HG03060 (cell line): Measurements from ENCODE around the gene UBE2L5.

ENCODE experiments used
- ATAC-seq: cut with Tn5 transposase; IDR thresholded peaks from one replicate; pipeline ENCODE4 v1.9.1; 2021; ENCODE audit warnings: low read depth, moderate number of reproducible peaks; ENCODE audit not compliant: unreplicated experiment

Gene UBE2L5

DNA sequence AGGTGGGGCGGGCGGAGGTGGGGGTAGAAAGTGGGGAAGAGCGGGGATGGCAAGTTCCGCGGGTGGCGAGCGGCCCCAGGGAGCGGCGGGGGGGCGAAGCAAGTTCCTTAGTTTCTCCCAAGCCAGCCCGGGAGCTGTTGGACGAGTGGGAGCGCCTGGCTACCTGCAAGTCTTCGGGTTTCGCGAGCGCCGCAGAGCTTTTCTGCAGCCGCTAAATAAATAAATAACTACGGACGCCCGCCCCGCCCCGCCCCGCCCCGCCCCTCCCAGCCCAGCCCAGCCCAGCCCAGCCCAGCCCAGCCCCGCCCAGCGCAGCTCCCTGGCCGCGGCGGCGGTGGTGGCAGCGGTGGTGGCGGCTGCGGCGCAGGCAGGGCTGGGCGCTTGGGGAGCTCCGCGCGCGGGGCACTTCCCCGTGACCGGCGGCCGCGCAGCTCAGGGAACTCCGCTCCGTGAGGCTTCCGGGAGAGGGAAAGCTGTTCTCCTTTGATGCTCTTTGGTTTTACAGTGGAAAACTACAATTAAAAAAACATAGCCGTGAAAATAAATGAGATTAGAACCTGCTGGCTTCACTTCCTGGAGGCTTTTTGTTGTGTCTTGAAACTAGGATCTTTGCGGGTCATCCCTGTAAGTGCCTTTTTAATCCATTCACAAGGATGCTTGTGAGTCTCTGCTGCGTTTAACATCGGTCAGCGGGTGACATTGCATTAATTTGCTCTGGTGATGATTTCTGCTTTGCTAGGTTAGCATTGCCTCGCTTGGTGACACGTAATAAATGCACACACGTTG, at the start of gene UBE2L5:
Gene UBE2L5 (plus strand): TSS at position 440 of the 786 bp plus-strand sequence. CDS start 5,498 bp downstream, outside the sequence.
- ATAC-seq, result no peak

DNA sequence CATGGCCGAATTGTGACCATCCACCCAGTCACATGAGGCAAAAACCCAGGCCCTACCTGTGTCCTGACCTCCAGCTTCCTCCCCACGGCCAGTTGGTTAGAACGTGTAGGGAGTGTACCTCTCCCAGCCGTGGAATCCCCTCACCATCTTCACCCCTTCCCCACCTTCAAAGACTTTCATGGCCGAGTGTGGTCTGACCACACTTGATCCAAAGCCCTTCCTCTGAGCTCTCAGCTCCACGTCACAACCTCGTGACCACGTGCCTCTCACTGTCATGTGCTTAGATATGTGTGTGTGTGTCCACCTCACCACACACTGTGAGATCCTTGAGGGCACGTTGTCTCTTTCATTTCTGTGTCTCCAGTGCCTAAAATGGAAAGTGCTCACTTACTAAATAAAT, 48.6 kb upstream of the UBE2L5 start:
- ATAC-seq, result peak; percentile 21

DNA sequence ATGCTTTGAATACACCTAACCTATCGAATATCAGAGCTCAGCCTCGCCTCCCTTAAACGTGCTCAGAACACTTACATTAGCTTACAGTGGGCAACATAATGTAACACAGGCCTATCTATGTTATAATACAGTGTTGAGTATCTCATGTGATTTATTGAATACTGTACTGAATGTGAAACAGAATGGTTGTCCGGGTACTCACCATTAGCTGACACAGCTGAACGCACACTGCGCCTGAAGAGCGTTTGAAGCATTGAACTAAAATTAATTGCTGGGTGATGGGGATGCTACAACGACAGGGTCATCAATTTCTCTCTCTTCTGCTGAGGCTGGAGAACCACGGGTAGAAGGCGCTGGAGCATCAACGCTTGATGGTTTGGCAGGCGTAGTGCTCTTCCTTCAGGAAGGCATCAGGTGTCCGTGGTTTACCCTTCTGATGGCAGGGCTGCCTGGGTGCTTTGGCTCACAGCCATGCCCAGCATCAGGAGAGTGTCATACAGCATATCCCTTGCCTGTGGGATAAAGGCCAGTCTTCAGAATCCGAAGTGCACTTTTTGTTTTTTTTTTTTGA, 46.9 kb upstream of the UBE2L5 start:
- no peak for ATAC-seq

DNA sequence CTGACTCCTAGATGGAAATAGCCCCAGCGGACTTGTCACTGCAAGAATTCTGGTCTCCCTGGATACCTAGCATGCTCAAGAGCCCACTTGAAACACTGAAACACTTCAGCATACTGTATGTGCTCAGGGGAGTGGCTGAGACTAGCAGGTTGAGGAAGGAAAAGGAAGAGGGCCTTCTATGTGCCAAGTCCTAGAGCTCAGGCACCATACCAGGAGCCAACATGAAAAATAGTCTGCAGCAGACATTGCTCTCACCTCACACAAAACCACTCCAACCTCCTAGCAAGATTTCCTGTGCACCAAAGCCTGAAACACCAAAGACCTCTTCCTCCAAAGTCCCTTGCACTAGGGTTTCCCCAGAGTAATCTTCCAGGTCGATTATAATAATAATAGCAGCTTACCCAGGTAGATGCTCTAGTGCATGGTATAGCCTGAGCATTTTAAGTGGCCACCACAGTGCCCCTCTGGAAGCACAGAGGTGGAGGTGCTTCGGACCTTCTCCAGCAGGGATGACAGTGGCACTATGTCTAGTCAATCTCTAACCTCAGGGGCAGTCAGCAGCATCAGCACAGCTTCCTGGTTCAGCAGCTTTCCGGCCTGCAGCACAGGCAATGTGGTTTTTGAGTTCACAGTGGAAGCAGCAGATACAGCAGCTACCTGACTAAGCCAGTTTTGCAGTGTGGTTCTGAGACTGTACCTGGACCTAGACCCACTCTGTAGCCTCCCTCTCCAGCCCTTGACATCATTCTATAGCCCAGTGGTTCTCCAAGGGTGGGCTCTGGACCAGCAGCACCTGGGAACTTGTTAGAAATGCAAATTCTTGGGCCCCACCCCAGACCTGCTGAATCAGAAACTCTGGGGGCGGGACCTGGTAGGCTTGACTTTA, 45.6 kb upstream of the UBE2L5 start:
- no peak for ATAC-seq

DNA sequence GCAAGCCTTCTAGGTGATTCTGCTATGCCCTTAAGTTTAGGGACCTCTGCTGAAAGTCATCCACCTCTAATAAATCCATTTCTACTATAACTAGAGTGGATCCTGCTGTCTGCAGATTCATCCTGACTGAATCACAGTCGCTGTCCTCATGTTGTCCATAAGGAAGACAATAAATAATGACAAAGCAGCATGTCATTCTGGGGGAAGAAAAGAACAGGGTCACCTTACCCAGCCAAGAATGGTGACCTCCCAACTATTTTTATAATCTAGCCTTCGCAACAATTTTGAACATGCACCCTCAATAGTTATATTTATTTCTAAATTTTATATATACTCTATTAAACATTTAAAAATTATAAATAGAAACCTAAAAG, 45.0 kb upstream of the UBE2L5 start:
- ATAC-seq, result no peak

DNA sequence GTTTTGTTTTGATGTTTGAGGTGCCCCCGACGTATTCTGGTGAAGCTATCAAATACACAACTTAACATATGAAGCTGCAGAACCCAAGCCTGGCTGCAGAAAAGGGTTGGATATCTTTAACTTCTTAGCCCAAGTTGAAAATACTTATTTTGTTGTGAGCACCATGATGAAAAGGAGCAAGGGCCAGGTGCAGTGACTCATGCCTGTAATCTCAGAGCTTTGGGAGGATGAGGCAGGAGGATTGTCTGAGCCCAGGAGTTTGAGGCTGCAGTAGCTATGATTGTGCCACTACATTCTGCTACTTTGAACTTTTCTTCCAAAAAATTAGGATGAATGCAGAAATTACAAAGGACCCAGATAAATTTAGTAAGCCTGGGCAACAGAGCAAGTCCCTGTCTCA, 44.1 kb upstream of the UBE2L5 start:
- no peak for ATAC-seq

DNA sequence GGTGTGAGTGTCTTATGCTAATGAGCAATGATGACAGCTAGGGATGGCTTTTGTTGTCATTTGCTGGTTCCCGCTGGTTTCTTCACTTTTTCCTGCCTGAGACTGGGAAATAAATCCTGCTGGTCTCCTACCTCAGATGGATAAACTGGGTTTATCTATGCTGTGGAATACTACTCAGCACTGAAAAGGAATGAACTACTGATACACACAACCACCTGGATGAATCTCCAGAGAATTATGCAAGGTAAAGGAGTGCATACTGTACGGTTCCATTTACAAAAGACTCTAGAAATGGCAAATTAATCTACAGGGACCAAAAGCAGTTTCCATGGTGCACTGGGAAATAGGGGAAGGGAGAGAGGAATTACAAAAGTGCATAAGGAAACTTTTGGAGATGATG, 41.2 kb upstream of the UBE2L5 start:
- no peak for ATAC-seq

DNA sequence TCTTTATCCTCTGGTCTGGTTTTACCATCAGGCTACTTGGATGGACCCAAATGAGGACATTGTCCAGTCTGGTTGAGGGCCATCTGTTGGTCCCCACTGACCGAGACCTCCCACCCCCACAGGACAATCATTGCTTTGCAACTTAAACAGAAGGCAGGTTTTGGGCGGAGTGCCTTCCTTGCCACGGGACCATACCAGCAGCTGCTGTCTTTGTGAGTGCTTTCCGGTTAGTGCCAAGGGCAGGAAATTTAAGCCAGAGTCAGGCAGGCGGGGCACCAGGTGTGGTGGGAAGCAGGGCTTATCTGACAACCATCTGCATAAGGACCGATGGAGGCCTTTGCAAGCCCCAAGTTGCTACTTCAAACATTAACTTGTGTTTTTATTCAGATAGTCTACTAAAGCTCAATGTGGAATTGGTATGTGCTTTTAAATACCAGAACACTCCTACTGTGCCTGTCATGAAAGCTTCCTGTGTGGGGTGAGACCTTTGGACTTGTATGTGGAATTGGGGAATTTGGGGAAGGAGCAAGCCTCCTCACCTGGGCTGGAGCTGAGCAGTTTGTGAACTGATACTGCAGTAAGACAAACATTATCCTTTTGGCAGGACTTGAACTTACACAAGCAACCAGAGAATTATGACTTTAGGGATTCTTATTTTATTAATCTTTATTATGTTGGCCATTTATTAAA, 39.3 kb upstream of the UBE2L5 start:
- no peak for ATAC-seq

DNA sequence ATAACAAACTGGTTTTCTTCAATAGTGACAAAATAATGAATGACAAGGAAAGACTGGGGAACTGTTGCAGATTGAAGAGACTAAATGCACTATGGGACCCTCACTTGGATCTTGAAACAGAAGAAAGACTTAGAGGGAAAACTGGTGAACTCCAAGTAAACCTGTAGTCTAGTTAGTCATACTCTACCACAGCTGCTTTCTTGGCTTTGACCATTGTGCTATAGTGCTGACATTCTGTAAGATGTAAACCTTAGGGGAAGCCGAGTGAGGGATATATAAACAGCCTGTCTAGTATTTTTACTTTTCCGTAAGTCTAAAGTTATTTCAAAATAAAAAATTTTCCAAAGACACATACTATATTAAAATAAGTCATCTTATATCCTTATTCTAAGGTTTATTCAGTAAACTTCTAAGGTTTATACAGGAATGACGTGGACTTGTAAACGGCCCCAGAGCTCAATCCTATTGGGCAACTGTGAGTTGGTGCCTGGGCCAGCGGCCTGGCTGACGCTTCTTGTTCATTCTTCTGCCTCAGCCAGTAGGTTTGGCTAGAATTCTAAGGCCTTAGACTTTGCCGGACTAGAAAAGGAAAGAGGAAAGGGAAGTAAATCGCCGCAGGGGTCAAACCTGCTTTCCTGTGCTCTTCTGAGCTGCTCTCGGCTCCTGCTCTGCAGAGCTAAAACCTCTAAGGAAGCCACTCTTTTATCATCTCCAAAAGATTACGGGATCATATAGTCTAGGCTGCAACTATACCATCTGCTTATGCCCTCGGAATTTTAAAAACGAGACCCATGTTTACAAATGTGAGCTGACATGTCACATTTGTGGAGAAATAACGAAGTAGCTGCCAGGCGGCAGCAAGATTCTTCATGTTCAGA, 33.6 kb upstream of the UBE2L5 start:
- ATAC-seq, result no peak

DNA sequence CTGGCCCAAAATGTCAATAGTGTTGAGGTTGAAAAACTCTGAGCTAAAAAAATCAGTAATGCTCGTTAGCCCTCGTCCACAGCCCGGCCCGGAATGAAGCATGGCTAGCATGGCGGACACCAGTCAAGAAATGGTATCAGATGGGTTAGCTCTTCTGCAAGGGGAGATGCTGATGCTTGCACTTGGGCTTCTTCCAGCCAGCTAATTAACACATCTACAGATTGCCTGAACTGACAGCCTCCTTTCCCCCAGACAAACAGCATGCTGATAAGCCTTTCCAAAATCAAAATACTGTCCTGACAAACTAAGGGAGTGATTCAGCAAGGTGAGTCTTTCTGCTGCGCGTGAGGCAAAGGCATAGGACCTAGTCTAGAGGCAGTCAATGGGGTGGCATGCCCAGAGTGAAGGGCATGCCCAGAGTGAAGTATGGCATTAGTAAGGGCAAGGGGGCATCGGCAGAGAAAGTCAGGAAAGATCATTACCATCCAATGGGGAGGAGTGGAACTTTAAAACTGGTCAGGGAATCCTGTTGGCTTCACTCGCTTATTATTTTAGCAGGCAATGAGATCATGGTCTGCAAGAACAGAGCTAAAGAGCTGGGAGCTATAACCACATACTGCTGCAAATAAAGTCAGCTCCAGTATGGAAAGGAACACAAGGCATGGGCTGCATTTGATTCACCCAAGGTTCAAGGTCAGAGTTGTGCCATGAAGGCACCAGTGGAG, 30.2 kb upstream of the UBE2L5 start:
- ATAC-seq, result no peak

DNA sequence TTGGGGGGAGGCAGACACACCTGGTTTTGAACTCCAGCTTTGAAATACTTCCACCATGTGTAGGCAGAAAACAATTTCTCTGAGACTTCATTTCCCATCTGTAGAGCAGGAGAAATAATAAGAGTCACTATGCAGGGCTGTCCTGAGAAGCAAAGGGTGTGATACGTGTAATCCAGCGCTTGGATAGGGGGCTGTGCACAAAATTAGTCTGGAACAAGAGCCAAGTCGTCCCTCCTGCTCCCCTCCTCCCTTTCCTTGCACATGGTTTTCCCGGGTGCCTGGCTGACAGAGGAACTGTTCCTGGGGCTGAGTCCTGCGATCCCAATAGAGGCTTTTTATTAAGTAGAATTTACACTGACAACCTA, 29.6 kb upstream of the UBE2L5 start:
- ATAC-seq, result no peak

DNA sequence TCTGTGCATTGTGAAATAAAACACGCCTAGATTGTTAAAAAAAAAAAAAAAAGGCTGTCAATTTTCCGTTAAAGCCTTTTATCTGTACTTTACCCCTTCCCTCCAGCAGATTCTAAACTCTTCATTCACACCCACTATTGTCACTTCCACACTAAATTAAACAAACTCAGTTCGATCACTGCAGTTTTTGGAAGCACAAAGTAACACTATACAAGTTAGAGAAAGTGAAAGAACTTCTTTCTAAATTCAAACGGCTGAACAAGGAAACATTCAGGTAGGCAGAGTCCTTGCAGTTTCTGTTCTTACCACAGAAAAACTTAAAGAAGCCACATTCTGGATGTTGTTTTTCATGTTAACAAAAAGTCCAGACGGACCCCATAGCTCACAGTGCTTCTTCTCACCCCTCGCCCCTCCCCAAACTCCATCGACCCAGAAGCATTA, 27.5 kb upstream of the UBE2L5 start:
- peak; percentile 43 for ATAC-seq

DNA sequence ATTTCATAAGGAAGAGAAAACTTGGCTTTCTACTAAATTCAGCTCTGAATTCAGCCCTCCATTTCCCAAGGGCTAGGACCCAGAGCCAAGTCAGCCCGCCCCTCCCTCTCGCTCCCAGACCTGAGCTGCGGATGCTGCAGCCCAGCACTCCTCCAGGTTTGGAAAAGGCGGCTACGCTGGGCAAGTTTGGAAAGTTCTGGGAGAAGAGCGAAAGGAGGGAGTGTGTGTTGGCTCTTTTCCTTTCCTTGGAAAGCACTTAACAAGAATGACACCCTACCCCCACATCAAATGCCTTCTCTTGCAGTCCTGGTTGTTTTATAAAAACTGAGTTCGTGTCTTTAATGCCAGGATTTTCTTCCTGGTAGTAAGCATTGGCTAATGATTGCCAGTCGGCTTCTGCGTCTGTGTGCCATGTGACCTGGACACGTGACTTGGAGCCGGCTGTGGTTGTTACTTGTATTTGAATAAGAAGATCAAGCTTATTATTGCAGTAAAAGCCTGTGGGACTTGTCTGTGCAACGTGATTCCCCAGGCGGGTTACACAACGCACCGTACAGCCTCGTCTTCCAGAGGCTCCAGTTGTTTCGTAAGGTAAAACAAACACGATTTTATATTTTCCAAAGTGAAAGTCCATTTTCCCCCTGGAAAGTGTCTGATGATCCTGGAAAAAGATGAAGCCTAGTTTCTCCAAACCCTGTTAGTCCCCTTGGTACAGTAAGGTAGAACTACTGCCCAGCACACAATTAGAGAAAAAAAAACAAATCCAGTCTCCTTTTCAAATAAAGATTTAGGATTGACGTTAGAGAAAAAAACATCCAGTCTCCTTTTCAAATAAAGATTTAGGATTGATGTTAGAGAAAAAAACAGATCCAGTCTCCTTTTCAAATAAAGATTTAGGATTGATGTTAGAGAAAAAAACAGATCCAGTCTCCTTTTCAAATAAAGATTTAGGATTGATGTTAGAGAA, 26.8 kb upstream of the UBE2L5 start:
- no peak for ATAC-seq

DNA sequence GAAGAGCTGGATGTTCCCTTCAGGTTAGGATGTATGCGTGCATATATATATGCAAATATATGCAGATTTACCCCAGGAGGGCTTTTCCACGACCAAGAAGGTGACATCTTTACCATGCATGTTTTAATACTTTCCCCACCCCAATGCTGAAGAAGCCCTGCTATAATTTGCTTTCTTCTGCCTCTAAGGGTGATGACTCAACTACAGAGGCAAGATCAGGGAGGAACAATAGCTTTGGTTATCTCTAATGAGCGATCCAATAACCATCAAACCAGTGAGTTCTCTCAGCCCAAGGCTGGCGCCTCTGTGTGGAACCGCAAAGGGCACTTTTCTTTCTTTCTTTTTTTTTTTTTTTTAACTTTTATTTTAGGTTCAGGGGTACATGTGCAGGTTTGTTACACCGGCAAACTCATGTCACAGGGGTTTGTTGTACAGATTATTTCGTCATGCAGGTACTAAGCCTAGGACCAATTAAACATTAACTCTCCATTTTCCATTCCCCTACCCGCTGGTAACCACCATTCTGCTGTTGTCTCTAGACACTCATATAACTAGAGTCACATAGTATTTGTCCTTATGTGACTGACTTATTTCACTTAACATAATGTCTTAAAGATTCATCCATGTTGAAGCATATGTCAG, 25.7 kb upstream of the UBE2L5 start:
- no peak for ATAC-seq

DNA sequence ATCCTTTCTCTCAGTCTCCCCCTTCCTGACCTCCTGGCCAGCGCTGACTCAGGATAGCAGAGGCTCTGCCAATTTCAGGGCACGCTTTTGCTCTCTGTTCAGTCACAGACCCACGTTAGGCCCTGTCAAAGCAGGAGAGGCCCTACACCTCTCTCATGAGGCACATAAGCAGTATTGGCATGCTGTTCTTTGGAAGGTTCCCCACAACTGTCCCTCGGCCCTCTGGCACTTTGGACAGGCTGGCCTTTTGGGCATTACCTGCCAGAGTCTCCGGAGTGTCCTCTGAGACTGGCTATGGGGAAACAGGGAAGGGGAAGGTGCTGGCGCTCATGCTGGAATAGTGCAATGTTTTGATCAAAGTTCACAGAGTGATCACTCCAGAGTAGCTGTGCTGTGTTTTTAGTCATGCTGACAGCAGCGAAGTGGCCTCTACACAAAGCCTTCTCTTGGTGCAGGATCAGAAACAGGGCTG, 23.7 kb upstream of the UBE2L5 start:
- ATAC-seq, result no peak

DNA sequence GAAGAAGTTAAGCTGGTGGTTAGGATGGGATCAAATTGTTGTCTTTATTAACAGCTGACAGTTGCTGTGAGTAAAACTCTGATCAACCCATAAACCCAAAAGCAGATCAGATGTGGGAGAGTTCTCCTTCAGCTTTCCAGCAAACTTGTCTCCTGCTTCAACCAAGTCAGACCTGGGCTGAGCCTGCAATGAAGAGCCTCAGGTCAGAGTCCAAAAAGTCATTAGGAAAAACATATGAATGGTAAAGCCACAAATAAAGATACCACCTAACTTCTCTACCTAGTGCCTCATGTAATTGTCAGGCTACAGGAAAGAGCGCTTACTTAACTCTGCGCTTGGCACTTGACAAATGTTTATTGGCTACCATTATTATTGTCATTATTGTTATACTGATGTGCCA, 21.9 kb upstream of the UBE2L5 start:
- no peak for ATAC-seq

DNA sequence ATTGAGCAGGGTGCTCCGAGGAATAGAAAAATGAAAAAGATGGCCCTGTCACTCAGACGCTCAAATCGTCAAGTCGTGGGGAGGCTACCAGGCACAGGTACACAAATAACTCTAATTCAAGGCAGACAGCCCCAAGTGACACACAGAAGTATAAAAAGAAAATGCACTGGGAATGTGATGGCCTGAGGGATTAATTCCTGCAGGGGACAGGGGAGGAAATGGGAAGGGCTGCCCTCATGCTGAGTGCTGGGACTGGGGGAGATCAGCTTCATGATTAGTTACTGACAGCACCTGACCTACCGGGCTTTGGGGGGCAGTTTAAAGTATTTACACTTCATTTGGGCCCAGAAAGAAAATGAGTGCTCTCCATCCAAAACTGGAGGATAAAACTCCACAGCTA, 20.9 kb upstream of the UBE2L5 start:
- no peak for ATAC-seq

DNA sequence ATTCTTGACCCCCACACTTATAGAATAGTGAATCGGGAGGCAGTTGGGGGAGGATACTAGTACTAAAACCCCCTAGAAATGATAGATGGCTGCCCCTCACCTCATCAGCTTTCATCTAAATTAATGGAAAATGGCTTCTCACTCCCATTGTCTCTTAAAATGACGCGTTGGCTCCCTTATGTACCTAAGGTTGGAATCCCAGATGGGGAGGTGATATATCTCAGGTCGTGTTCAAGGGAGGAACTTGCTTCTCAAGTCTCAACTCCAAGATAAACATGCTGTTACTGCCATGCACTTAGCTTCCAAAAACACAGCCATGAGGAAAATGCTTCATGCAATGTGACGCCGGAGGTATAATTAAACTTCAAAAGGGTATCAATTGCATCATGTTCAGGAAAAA, 18.8 kb upstream of the UBE2L5 start:
- ATAC-seq, result no peak
